SK-N-SH treated with all-trans-retinoic acid at 6 μM for 48 hours (cell line): ENCODE results near the gene M1AP.

Experiments used
- ARNTL ChIP-seq: fragments of 450-650 bp; formaldehyde crosslinking; IDR thresholded peaks from 2 replicates; pipeline ENCODE4 v1.5.0; 2020; ENCODE audit warnings: low read depth, mild to moderate bottlenecking, moderate library complexity, borderline replicate concordance
- ESRRG ChIP-seq: fragments of 250-450 bp; sonication (Bioruptor Pico); IDR thresholded peaks from 2 replicates; pipeline ENCODE4 v1.6.1; 2021; ENCODE audit warnings: mild to moderate bottlenecking
- ISL1 ChIP-seq: fragments of 250-450 bp; sonication (Bioruptor Pico); IDR thresholded peaks from 2 replicates; pipeline ENCODE4 v2.1.2; 2022; ENCODE audit warnings: mild to moderate bottlenecking, moderate library complexity
- OSR1 ChIP-seq: fragments of 250-450 bp; sonication (Bioruptor Pico); IDR thresholded peaks from 2 replicates; pipeline ENCODE4 v1.8.0; 2022; ENCODE audit warnings: moderate library complexity, mild to moderate bottlenecking, inconsistent platforms
- SNAI2 ChIP-seq: fragments of 250-450 bp; sonication (Bioruptor Pico); IDR thresholded peaks from 2 replicates; pipeline ENCODE4 v1.5.0; 2020; ENCODE audit warnings: mild to moderate bottlenecking, moderate library complexity
- TCF4 ChIP-seq: fragments of 250-450 bp; sonication (Bioruptor Pico); IDR thresholded peaks from 2 replicates; pipeline ENCODE4 v1.8.0; 2021; ENCODE audit warnings: mild to moderate bottlenecking, moderate library complexity, borderline replicate concordance
- ZFP3 ChIP-seq: fragments of 250-450 bp; sonication (Bioruptor Pico); IDR thresholded peaks from 2 replicates; pipeline ENCODE4 v1.5.0; 2020; ENCODE audit warnings: mild to moderate bottlenecking, moderate library complexity
- ZFP30 ChIP-seq: fragments of 450-650 bp; formaldehyde crosslinking; IDR thresholded peaks from 2 replicates; pipeline ENCODE4 v1.5.0; 2022; ENCODE audit warnings: mild to moderate bottlenecking, moderate library complexity
- ZNF565 ChIP-seq: fragments of 450-650 bp; formaldehyde crosslinking; conservative IDR thresholded peaks from 2 replicates; pipeline ENCODE4 v1.5.0; 2020; ENCODE audit warnings: low read depth, mild to moderate bottlenecking, moderate library complexity
- TF ChIP-seq, protein P1 (sequence below): fragments of 250-450 bp; sonication (Bioruptor Pico); IDR thresholded peaks from 2 replicates; pipeline ENCODE4 v1.5.1; 2021; ENCODE audit warnings: mild to moderate bottlenecking, moderate library complexity
- TF ChIP-seq, protein P2 (sequence below): fragments of 250-450 bp; sonication (Bioruptor Pico); IDR thresholded peaks from 2 replicates; pipeline ENCODE4 v1.8.0; 2020; ENCODE audit warnings: mild to moderate bottlenecking, moderate library complexity, borderline replicate concordance
- TF ChIP-seq, protein P3 (sequence below): fragments of 250-450 bp; sonication (Bioruptor Pico); IDR thresholded peaks from 2 replicates; pipeline ENCODE4 v1.5.1; 2020; ENCODE audit warnings: low read depth, mild to moderate bottlenecking, moderate library complexity

DNA sequence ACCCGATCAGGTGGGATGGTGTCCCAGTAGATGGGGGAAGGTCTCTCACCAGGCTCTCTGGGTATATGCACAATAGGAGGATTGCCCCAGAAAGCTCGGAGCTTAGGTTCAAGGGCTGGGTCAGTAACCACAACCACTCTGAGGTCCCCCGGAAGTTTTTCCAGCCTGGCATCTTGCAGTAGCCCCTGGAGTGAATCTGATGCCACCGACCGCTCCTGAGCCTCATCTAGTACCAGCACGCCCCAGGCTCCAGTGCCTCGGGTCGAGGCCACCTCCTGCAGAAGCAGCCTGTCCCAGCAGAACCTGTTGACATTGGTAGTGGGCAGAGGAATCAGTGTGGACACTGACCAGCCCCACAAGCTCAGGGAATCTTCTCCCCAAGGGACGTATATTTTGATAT lies 124.1 kb downstream of the M1AP start:
- TF ChIP-seq ZFP30 (CRISPR knock-in tag) (no peak), ARNTL (CRISPR knock-in tag) (no peak), ZNF565 (CRISPR knock-in tag) (no peak), ZFP3 (CRISPR knock-in tag) (no peak), SNAI2 (no peak), ISL1 (CRISPR knock-in tag) (no peak), ESRRG (CRISPR knock-in tag) (no peak), OSR1 (CRISPR knock-in tag) (no peak), TCF4 (no peak)
- TF ChIP-seq, protein P1, sequence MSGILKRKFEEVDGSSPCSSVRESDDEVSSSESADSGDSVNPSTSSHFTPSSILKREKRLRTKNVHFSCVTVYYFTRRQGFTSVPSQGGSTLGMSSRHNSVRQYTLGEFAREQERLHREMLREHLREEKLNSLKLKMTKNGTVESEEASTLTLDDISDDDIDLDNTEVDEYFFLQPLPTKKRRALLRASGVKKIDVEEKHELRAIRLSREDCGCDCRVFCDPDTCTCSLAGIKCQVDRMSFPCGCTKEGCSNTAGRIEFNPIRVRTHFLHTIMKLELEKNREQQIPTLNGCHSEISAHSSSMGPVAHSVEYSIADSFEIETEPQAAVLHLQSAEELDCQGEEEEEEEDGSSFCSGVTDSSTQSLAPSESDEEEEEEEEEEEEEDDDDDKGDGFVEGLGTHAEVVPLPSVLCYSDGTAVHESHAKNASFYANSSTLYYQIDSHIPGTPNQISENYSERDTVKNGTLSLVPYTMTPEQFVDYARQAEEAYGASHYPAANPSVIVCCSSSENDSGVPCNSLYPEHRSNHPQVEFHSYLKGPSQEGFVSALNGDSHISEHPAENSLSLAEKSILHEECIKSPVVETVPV = no peak
- TF ChIP-seq, protein P2, sequence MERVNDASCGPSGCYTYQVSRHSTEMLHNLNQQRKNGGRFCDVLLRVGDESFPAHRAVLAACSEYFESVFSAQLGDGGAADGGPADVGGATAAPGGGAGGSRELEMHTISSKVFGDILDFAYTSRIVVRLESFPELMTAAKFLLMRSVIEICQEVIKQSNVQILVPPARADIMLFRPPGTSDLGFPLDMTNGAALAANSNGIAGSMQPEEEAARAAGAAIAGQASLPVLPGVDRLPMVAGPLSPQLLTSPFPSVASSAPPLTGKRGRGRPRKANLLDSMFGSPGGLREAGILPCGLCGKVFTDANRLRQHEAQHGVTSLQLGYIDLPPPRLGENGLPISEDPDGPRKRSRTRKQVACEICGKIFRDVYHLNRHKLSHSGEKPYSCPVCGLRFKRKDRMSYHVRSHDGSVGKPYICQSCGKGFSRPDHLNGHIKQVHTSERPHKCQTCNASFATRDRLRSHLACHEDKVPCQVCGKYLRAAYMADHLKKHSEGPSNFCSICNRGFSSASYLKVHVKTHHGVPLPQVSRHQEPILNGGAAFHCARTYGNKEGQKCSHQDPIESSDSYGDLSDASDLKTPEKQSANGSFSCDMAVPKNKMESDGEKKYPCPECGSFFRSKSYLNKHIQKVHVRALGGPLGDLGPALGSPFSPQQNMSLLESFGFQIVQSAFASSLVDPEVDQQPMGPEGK = no peak
- TF ChIP-seq, protein P3, sequence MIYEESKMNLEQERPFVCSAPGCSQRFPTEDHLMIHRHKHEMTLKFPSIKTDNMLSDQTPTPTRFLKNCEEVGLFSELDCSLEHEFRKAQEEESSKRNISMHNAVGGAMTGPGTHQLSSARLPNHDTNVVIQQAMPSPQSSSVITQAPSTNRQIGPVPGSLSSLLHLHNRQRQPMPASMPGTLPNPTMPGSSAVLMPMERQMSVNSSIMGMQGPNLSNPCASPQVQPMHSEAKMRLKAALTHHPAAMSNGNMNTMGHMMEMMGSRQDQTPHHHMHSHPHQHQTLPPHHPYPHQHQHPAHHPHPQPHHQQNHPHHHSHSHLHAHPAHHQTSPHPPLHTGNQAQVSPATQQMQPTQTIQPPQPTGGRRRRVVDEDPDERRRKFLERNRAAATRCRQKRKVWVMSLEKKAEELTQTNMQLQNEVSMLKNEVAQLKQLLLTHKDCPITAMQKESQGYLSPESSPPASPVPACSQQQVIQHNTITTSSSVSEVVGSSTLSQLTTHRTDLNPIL (CRISPR knock-in tag) = no peak
